ENCODE data around the gene NBPF20. TPM values are rescaled to one million over a fixed set of nuclear protein-coding genes. Genes with fewer than 3 reads are reported as not detected.
"Not testable (repeated sequence)": the region's sequence is repeated elsewhere in the genome, so short reads cannot be mapped to it uniquely, and the experiment has no call there.

The NBPF20 gene
- total RNA-seq, 1 donor from 2014 or later: 7.1 TPM

DNA sequence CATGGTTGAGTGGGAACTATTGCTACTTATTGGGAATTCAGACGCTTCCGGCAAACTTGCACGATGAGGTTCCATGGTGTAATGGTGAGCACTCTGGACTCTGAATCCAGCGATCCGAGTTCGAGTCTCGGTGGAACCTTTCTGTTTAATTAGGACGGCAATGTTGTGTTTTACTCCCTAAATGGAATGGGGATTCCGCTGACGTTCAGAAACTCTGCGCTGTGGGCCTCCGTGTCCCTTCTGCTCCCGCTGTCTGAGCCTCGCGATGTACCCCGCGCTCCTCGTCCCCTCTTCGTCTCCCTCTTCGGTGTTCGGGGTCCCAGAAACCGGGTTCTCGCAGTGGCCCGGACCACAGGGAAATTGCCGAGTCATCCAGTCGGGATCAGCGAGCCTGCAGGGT is 34.2 kb upstream of the NBPF20 start:
- H3K27me3 Mint-ChIP-seq: peaks cover 12% of the 10 kb centered on the region
- H3K4me1 Mint-ChIP-seq; ATAC-seq (ENCODE audit: low read depth); H3K36me3 Mint-ChIP-seq (ENCODE audit: low read depth); H3K27ac Mint-ChIP-seq; H3K4me3 Mint-ChIP-seq; DNase-seq; intact Hi-C loops (cut with micrococcal nuclease); H3K9me3 Mint-ChIP-seq; POLR2A ChIA-PET; CTCF ChIA-PET: not testable (repeated sequence)

DNA sequence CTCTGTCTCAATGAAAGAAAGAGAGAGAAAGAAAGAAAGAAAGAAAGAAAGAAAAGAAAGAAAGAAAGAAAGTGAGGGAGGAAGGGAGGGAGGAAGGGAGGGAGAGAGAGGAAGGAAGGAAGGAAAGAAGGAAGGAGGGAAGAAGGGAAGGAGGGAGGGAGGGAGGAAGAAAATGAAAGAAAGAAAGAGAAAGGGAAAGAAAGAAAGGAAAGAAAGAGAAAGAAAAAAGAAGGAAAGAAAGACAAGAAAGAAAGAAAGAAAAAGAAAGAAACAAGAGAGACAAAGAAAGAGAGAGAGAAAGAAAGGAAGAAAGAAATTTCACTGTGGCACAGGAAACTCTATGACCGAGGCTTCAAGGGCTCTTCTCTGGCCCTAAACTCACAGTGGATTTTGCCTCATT is 33.7 kb upstream of the NBPF20 start:
- H3K4me1 Mint-ChIP-seq; DNase-seq; POLR2A ChIA-PET; H3K9me3 Mint-ChIP-seq; H3K27ac Mint-ChIP-seq; CTCF ChIA-PET; ATAC-seq (ENCODE audit: low read depth); intact Hi-C loops (cut with micrococcal nuclease); H3K36me3 Mint-ChIP-seq (ENCODE audit: low read depth); H3K4me3 Mint-ChIP-seq: not testable (repeated sequence)
- H3K27me3 Mint-ChIP-seq: peaks cover 13% of the 10 kb centered on the region

DNA sequence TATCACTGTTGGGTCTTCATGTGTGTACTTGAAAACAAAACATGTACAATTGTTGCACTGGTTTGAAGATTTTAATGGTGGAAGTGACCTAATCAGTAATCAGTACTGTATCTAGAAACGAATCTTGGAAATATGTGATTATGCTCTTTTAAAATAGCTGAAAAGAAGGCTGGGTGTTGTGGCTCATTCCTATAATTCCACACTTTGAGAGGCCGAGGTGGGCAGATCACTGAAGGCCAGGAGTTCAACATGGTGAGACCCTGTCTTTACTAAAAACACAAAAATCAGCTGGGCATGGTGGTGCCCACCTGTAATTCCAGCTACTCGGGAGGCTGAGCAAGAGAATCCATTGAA is 29.4 kb upstream of the NBPF20 start:
- H3K36me3 Mint-ChIP-seq (ENCODE audit: low read depth); H3K4me1 Mint-ChIP-seq; POLR2A ChIA-PET; H3K27ac Mint-ChIP-seq; H3K4me3 Mint-ChIP-seq; H3K9me3 Mint-ChIP-seq; ATAC-seq (ENCODE audit: low read depth); DNase-seq; CTCF ChIA-PET; intact Hi-C loops (cut with micrococcal nuclease): not testable (repeated sequence)
- peaks cover 11% of the 10 kb centered on the region for H3K27me3 Mint-ChIP-seq

DNA sequence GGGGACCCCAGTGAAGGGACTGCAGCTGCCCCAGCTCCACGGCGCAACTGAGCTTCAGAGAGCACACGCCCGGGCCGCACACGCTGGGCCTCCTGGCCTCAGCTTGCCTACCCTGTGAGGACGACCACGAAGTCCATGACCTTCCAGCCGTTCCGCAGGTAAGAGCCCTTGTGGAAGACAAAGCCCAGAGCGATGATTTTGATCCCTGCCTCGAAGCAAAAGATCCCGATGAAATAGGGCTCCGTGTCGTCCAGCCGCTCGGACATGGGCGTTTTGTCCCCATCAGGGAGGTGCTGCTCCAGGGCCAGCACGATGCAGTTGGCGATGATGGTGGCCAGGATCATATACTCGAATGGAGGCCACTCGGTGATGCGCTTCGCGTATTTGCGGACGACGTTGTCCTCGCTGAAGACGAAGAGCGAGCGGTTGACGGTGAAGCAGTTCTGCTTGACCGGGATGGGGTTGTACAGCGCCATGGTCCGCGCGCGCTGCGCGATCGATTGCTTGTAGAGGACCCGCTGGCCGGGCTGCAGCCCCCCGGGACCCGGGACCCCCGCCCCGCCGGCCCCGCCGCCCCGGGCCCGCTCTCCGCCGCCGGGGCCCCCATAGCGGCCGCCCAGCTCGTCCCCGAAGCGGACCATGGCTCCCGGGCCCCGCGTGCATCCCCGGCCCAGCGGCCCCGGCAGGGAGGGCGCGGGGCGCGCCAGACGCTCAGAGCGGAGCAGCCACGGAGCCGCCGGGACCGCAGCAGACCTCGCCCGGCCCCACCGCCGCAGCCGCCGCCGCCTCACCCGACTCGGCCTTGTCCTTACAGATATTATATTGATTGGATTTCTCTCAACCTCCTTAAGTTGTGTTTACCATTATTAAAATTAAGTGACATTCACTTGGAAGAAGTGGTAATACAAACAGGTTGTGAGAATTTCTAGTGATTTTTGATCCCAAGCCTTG is 28.7 kb upstream of the NBPF20 start:
- POLR2A ChIA-PET; H3K4me1 Mint-ChIP-seq; H3K27ac Mint-ChIP-seq; DNase-seq; intact Hi-C loops (cut with micrococcal nuclease); ATAC-seq (ENCODE audit: low read depth); H3K9me3 Mint-ChIP-seq; CTCF ChIA-PET; H3K4me3 Mint-ChIP-seq; H3K36me3 Mint-ChIP-seq (ENCODE audit: low read depth): not testable (repeated sequence)
- peaks cover 11% of the 10 kb centered on the region for H3K27me3 Mint-ChIP-seq

DNA sequence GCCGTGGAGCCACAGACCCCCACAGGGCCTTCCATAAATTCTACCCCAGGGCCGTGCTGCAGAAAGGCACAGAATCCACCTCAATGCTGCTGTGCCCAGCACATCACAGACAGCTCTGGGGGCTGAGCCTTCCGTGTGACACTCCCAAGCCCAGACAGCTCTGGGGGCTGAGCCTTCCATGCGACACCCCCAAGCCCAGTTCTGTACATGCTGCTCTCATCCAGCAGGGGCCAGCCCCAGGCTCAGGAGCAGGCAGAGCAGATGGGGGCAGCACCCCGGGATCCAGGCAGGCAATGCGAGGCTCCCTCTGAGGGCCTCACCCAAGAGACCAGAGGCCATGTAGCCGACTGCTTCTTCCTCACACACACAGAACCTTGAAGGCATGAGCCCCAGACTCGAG is 27.1 kb upstream of the NBPF20 start:
- H3K36me3 Mint-ChIP-seq (ENCODE audit: low read depth); H3K9me3 Mint-ChIP-seq; CTCF ChIA-PET; DNase-seq; H3K4me3 Mint-ChIP-seq; H3K4me1 Mint-ChIP-seq; intact Hi-C loops (cut with micrococcal nuclease); H3K27ac Mint-ChIP-seq; H3K27me3 Mint-ChIP-seq; ATAC-seq (ENCODE audit: low read depth); POLR2A ChIA-PET: not testable (repeated sequence)

DNA sequence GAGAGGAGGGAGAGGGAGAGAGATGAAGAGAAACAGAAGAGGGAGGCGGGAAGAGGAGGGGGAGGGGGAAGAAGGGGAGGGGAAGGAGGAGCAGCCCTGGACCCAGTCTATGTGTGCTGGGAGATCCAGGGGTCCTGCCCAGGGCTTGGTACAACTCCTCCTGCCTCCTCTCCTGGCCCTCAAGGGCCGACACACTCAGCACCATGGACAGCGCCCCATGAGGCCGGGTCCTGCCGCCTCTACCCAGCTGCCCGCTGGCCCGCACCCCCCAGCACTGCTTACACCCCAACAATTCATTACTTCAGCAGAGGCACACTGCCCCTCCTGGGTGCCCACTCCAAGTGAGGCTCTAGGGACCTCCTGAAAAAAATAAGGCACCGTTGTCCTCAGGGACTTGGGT is 26.5 kb upstream of the NBPF20 start:
- H3K4me3 Mint-ChIP-seq; H3K27ac Mint-ChIP-seq; H3K27me3 Mint-ChIP-seq; H3K4me1 Mint-ChIP-seq; CTCF ChIA-PET; H3K36me3 Mint-ChIP-seq (ENCODE audit: low read depth); H3K9me3 Mint-ChIP-seq; POLR2A ChIA-PET; ATAC-seq (ENCODE audit: low read depth); DNase-seq; intact Hi-C loops (cut with micrococcal nuclease): not testable (repeated sequence)

DNA sequence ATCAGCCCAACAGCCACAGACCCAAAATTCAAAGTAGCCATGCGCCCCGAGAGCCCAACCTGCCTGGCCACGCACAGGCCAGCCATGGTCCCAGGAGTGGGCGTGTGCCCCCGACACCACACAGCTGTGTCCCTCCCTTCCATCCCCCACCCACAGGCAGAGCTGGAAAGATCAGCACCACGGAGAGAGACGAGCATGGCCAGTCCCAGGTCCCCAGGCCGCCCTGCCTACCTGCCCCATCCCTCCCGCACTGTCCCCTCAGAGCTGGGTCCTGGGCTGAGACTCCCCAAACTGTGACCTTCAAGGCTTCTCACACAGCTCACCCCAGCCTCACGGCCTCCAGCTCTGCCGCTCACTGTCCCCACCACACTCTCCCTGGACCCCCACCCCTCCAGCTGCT is 19.8 kb upstream of the NBPF20 start:
- H3K4me3 Mint-ChIP-seq; DNase-seq; H3K36me3 Mint-ChIP-seq (ENCODE audit: low read depth); ATAC-seq (ENCODE audit: low read depth); CTCF ChIA-PET; H3K9me3 Mint-ChIP-seq; H3K27me3 Mint-ChIP-seq; POLR2A ChIA-PET; H3K27ac Mint-ChIP-seq; H3K4me1 Mint-ChIP-seq; intact Hi-C loops (cut with micrococcal nuclease): not testable (repeated sequence)

DNA sequence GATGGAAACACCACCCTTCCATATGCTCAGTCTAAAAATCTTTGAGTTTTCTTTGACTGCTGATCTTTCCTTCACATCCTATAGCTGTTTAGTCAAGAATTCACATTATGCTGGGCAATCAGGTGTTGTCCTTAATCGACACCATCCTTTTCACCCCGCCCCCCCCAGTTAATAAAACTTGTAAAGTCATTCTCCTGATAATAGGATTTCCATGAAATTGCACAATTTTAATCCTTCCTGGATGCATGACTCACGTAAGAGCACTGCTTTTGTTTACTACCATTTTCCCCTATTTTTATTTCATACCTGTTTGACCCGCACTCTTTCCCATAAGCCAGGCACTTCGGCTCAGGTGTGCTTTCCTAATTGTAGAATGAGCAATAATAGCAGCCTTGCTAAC is 16.9 kb upstream of the NBPF20 start:
- ATAC-seq (ENCODE audit: low read depth); H3K9me3 Mint-ChIP-seq; CTCF ChIA-PET; H3K36me3 Mint-ChIP-seq (ENCODE audit: low read depth); H3K27ac Mint-ChIP-seq; H3K4me3 Mint-ChIP-seq; H3K27me3 Mint-ChIP-seq; H3K4me1 Mint-ChIP-seq; DNase-seq; intact Hi-C loops (cut with micrococcal nuclease); POLR2A ChIA-PET: not testable (repeated sequence)

DNA sequence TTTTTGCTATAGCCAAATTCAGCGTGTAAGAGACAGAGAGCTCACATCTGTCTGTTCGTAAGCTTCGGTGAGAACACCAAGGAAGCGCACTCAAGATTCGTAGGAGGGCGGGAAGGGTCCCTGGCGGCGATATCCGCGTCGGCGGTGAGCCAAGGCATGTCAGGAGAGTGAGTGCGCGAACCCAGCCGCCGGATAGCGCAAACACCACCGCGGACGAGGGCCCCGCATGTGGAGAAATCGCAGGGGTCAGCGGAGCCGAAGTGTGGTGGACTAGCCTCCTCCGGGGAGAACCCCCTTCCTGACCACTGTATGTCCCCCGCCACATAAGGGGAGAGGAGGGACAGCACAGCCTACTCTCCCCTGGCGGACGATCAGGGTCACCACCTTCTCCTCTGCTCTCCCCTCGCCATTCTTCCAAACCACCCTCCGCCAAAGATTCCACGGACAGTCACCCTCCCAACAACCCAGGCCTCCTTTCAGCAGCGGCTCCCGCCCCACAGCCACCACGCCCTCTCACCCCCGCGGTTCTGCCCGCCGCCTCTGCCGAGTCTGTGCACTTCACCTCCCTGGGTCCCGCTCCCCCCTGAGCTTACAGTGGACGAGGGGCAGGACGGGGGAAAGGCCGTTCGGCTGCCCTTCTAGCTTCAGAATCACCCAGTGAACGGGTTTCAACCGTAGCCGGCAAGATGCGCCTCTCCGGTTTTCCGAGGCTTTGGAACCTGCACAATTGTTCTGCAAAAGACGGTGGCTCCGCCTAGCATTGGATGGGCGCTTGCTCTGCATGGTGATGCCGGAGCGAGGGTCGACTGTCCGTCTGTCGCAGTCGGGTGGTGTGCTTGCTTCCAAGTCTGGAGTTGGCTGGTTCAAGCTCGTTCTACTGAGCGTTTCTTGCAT is 6.2 kb upstream of the NBPF20 start:
- DNase-seq; intact Hi-C loops (cut with micrococcal nuclease); POLR2A ChIA-PET; H3K27ac Mint-ChIP-seq; H3K36me3 Mint-ChIP-seq (ENCODE audit: low read depth); H3K4me1 Mint-ChIP-seq; CTCF ChIA-PET: not testable (repeated sequence)
- Mint-ChIP-seq H3K27me3 (peaks cover 28% of the 10 kb centered on the region), H3K4me3 (peak overlapping the region; percentile 68), H3K9me3 (peaks cover 15% of the 10 kb centered on the region)
- ATAC-seq (ENCODE audit: low read depth): peak; percentile 34

DNA sequence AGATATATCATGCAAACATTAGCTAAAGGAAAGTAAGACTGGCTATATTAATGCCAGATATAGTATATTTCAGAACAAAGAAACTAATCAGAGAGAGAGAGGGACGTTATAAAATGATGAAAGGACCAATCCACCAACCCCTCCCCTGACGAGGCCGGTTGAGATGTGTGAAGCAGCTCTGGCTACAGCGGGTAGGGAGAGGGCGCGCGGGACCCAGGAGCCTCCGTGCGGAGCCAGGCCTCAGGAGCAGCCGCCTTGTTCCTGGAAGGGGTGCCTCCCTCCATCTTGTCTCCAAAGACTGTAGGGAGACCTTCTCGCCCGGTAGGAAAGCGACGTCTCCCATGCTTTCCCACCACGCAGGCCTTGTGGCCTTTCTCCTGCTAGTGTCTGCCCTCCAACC is 5.4 kb upstream of the NBPF20 start:
- CTCF ChIA-PET; POLR2A ChIA-PET; ATAC-seq (ENCODE audit: low read depth); H3K36me3 Mint-ChIP-seq (ENCODE audit: low read depth); H3K4me1 Mint-ChIP-seq; intact Hi-C loops (cut with micrococcal nuclease); H3K4me3 Mint-ChIP-seq; DNase-seq; H3K27ac Mint-ChIP-seq: not testable (repeated sequence)
- peaks cover 15% of the 10 kb centered on the region for H3K9me3 Mint-ChIP-seq
- H3K27me3 Mint-ChIP-seq: peaks cover 28% of the 10 kb centered on the region

DNA sequence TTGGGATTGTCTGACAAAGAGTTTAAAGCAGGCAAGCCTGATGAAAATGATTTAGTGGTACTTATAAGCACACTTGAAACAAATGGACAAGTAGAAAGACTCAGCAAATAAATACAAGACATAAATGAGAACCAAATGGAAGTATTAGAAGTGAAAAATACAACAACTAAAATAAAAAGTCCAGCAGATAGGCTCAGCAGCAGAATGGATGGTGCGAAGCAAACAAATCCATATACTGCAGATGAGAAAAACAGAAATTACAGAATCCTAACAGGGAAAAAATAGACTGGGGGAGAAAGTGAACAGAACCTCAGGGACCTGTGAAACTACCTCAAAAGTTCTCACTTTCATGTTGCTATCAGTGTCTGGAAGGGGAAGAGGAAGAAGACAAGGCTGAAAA is 3.9 kb upstream of the NBPF20 start:
- H3K4me3 Mint-ChIP-seq; POLR2A ChIA-PET; CTCF ChIA-PET; intact Hi-C loops (cut with micrococcal nuclease); ATAC-seq (ENCODE audit: low read depth); DNase-seq; H3K27ac Mint-ChIP-seq: not testable (repeated sequence)
- Mint-ChIP-seq H3K4me1 (peaks cover 14% of the 10 kb centered on the region), H3K9me3 (peaks cover 15% of the 10 kb centered on the region), H3K36me3 (ENCODE audit: low read depth) (peaks cover 12% of the 10 kb centered on the region), H3K27me3 (peaks cover 30% of the 10 kb centered on the region)
